HT-29 (cell line): ENCODE data around the gene MIAT. TPM values are rescaled to one million over a fixed set of nuclear protein-coding genes. Genes with fewer than 3 reads are reported as not detected.

Experiments
- small RNA-seq: library from RNA; depleted of rRNA; stranded (forward); fragments of <200 nt; gene quantifications from one replicate; pipeline ENCODE3, GENCODE V24; 2014
- total RNA-seq: library from RNA; depleted of rRNA; stranded (reverse); fragments of >200 nt; shearing (Covaris generic); gene quantifications from 2 replicates; pipeline ENCODE4 v1.2.3, GENCODE V29; 2014; rRNA removed

MIAT gene
- total RNA-seq, 1 experiment from 2014 or later = 0.23 TPM

Small RNA genes within 50 kb of the gene (small RNA-seq; reads per million reads assigned to genes)
- gene RF01874 = not detected

Other genes with a start within 250 kb of the MIAT start
- 0.16 and 0.20 TPM in 2 replicates for gene ASPHD2, start 228.3 kb upstream of the MIAT start, total RNA-seq
- gene HPS4, start 173.8 kb upstream of the MIAT start, total RNA-seq = 24.3 and 26.6 TPM in 2 replicates
- 7.3 and 11.4 TPM in 2 replicates for gene SRRD, start 173.7 kb upstream of the MIAT start, total RNA-seq
- 17.9 and 19.4 TPM in 2 replicates for gene TFIP11, start 145.1 kb upstream of the MIAT start, total RNA-seq
- gene TPST2, start 67.5 kb upstream of the MIAT start, total RNA-seq = 13.4 and 24.2 TPM in 2 replicates
- not detected in 2 replicates for gene CRYBB1, start 39.6 kb upstream of the MIAT start, total RNA-seq
- not detected in 2 replicates for gene CRYBA4, start 35.6 kb upstream of the MIAT start, total RNA-seq